Endodermal cell (in vitro differentiated cells): ENCODE results near the gene RACK1. TPM values are rescaled to one million over a fixed set of nuclear protein-coding genes. Genes with fewer than 3 reads are reported as not detected.

Experiments used
- DNase-seq: peaks from one replicate; pipeline ENCODE4 v3.0.0-alpha.2; 2017
- H3K27ac ChIP-seq: 2 replicates; pipeline ENCODE4 v1.5.1; 2013; ENCODE audit warnings: mild to moderate bottlenecking, low read depth, low read length, moderate library complexity
- H3K27me3 ChIP-seq: 2 replicates; pipeline ENCODE4 v1.6.1; 2013; ENCODE audit warnings: mild to moderate bottlenecking, low read length, moderate library complexity; ENCODE audit not compliant: insufficient read depth, control insufficient read depth, poor library complexity, severe bottlenecking
- H3K36me3 ChIP-seq: 2 replicates; pipeline ENCODE4 v1.7.0; 2013; ENCODE audit warnings: mild to moderate bottlenecking, low read length, moderate library complexity; ENCODE audit not compliant: control insufficient read depth, insufficient read depth
- H3K4me1 ChIP-seq: one replicate; pipeline ENCODE4 v1.7.0; 2013; ENCODE audit warnings: low read length; ENCODE audit not compliant: control insufficient read depth, insufficient read depth
- H3K4me3 ChIP-seq: 2 replicates; pipeline ENCODE4 v1.5.1; 2013; ENCODE audit warnings: mild to moderate bottlenecking, low read length, moderate library complexity
- H3K9ac ChIP-seq: 2 replicates; pipeline ENCODE4 v1.6.1; 2013; ENCODE audit warnings: mild to moderate bottlenecking, low read length, moderate library complexity; ENCODE audit not compliant: poor library complexity, severe bottlenecking; ENCODE audit errors: extremely low read depth
- H3K9me3 ChIP-seq: 2 replicates; pipeline ENCODE4 v1.6.1; 2013; ENCODE audit warnings: mild to moderate bottlenecking, low read length, moderate library complexity; ENCODE audit not compliant: control insufficient read depth
- H3K27ac Mint-ChIP-seq: 2 replicates; pipeline ENCODE4 v1.8.0; 2020; ENCODE audit warnings: mixed read lengths
- H3K27me3 Mint-ChIP-seq: 2 replicates; pipeline ENCODE4 v1.8.0; 2021; ENCODE audit warnings: mild to moderate bottlenecking, mixed read lengths; ENCODE audit not compliant: insufficient read depth
- H3K36me3 Mint-ChIP-seq: 2 replicates; pipeline ENCODE4 v1.8.0; 2020; ENCODE audit warnings: low read depth, mixed read lengths
- H3K4me1 Mint-ChIP-seq: 2 replicates; pipeline ENCODE4 v1.8.0; 2020; ENCODE audit warnings: mixed read lengths
- H3K4me3 Mint-ChIP-seq: 2 replicates; pipeline ENCODE4 v1.8.0; 2020; ENCODE audit warnings: mild to moderate bottlenecking, moderate library complexity, mixed read lengths
- H3K9me3 Mint-ChIP-seq: 2 replicates; pipeline ENCODE4 v1.8.0; 2020; ENCODE audit warnings: mild to moderate bottlenecking, mixed read lengths
- CTCF ChIP-seq: fragments of 200-600 bp; sonication (generic); conservative IDR thresholded peaks from 2 replicates; pipeline ENCODE4 v1.5.0; 2021; ENCODE audit warnings: antibody characterized with exemption, mild to moderate bottlenecking
- WGBS, 2 experiments: methylation state at CpG; one replicate each; pipeline versions ENCODE4 v1.1.5 to v1.1.7; 2013; ENCODE audit warnings: missing lambda C conversion rate in 2 of 2, mixed read lengths in 1 of 2; ENCODE audit not compliant: insufficient coverage in 1 of 2, insufficient read length in 1 of 2; 5-methylcytosine and 5-hydroxymethylcytosine counted together
- total RNA-seq, 2 donors: library from RNA; stranded (reverse); fragmentation: NEBNext Ultra II Directional in 1 of 2; extraction: Animal tissue kit (Norgen Biotek cat#: 25700) in 1 of 2; gene quantifications; 2 replicates in 1 of 2; 3 replicates in 1 of 2; pipeline ENCODE4 v1.2.1, GENCODE V29; 2021

RACK1 gene
- total RNA-seq, 2 donors from 2014 or later: 1,942 to 1,975 TPM

DNA sequence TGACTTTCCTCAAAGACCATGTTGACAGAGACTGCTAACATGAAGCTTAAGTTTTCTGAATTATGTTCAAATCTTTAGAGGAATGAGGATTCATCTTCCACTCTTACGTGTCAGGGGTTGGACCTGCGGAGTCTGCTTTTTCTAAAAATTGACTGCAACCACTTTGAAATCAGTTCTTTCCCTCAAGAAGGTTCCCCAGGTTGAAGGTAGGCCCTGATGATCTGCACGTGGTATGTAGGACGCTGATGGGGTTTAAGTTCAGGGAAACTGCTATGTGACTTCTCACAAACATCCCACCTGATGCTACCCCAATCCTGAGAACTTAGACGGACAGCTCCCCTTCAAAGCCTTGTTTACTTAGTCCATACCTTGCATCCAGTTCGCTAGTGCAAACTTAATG, 7.2 kb downstream of the RACK1 start:
- H3K27ac Mint-ChIP-seq: peak overlapping the region; percentile 3
- H3K36me3 Mint-ChIP-seq: peaks cover 80% of the 10 kb centered on the region
- Histone ChIP-seq H3K4me1 (peaks cover under 1% of the 10 kb centered on the region), H3K27ac (no peak overlapping the region), H3K9me3 (no peaks in the 10 kb centered on the region), H3K36me3 (peaks cover 77% of the 10 kb centered on the region), H3K9ac (no peak overlapping the region), H3K27me3 (no peaks in the 10 kb centered on the region), H3K4me3 (no peak overlapping the region)
- no peak for DNase-seq
- TF ChIP-seq CTCF: no peak
- no peaks in the 10 kb centered on the region for H3K9me3 Mint-ChIP-seq
- 91 to 93% methylated on average over 4 to 6 of the region's 6 CpGs for WGBS, 2 experiments
- no peaks in the 10 kb centered on the region for H3K27me3 Mint-ChIP-seq
- no peak overlapping the region for H3K4me3 Mint-ChIP-seq
- peaks cover 2% of the 10 kb centered on the region for H3K4me1 Mint-ChIP-seq

DNA sequence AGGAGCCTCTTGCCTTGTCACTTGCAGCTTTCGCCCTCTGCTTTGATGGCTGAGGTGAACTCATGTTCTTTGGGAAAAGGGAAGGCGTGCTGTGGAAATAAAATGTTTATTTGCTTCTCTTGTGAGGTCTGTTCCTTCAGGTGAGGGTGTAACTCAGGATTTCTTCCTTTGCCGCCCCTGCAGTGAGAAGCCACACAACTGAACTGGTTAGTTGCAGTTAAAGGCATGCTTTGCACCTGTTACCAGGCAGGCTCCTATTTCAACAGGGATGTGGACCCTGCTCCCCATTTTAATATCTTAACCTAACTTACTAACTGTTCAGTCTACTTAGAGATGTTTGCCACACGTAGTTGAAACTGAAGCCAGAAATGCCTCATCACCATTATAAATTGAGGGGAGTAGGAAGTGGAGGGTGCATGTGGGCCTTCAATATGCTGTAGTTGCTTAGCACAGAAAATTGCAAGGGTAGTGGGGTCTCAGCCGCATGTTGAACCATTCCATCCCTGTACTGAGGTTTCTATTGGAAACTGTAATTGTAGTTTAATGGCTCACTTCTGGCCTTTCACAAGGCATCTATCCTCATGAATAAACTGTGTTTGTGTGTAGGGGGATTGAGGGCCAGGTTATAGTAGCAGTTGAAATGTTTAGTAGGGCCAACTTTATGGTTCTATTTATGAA, 7.9 kb downstream of the RACK1 start:
- no peaks in the 10 kb centered on the region for H3K4me1 ChIP-seq
- H3K27me3 ChIP-seq: no peaks in the 10 kb centered on the region
- peaks cover 77% of the 10 kb centered on the region for H3K36me3 ChIP-seq
- WGBS, 2 experiments: 93 to 100% methylated on average over 1 to 5 of the region's 5 CpGs
- Mint-ChIP-seq H3K9me3 (no peaks in the 10 kb centered on the region), H3K36me3 (peaks cover 77% of the 10 kb centered on the region), H3K4me3 (no peak overlapping the region), H3K27me3 (no peaks in the 10 kb centered on the region), H3K4me1 (no peaks in the 10 kb centered on the region), H3K27ac (peak overlapping the region; percentile 27)
- no peak overlapping the region for H3K4me3 ChIP-seq
- peak; percentile 49 for DNase-seq
- H3K27ac ChIP-seq: peak overlapping the region; percentile 51
- no peak overlapping the region for H3K9ac ChIP-seq
- no peak for TF ChIP-seq CTCF
- no peaks in the 10 kb centered on the region for H3K9me3 ChIP-seq

- TF ChIP-seq CTCF: no peak
- Mint-ChIP-seq H3K4me1 (no peaks in the 10 kb centered on the region), H3K27me3 (no peaks in the 10 kb centered on the region), H3K27ac (peak overlapping the region; percentile 27), H3K9me3 (no peaks in the 10 kb centered on the region), H3K4me3 (no peak overlapping the region), H3K36me3 (peaks cover 77% of the 10 kb centered on the region)
- DNase-seq: peak; percentile 58
- no peak overlapping the region for H3K4me3 ChIP-seq
- no peak overlapping the region for H3K9ac ChIP-seq
- no peaks in the 10 kb centered on the region for H3K9me3 ChIP-seq
- peak overlapping the region; percentile 51 for H3K27ac ChIP-seq
- H3K27me3 ChIP-seq: no peaks in the 10 kb centered on the region
- WGBS, 2 experiments: 96 to 100% methylated on average over 2 to 5 of the region's 5 CpGs
- peaks cover 76% of the 10 kb centered on the region for H3K36me3 ChIP-seq
- no peaks in the 10 kb centered on the region for H3K4me1 ChIP-seq
Measured at GRCh38 chr5:181235323-181235688, 8.4 kb downstream of the RACK1 start.
